ENCODE results near the gene PHF21B.

DNA sequence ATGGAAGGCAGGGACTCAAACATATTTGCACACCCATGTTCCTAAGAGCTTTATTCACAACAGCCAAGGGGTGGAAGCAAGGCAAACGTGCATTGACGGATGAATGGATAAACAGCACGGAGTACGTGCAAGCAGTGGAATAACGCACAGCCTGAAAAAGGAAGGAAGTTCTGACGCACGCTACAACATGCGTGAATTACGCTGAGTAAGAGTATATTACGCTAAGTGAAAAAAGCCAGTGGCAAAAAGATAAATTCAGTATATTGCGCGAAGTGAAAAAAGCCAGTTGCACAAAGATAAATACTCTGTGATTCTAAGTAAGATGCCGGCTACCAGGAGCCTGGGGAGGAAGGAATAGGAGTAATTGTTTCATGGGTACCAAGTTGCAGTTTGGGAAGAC lies 19.5 kb downstream of the PHF21B start:
- TF ChIP-seq, protein P1, sequence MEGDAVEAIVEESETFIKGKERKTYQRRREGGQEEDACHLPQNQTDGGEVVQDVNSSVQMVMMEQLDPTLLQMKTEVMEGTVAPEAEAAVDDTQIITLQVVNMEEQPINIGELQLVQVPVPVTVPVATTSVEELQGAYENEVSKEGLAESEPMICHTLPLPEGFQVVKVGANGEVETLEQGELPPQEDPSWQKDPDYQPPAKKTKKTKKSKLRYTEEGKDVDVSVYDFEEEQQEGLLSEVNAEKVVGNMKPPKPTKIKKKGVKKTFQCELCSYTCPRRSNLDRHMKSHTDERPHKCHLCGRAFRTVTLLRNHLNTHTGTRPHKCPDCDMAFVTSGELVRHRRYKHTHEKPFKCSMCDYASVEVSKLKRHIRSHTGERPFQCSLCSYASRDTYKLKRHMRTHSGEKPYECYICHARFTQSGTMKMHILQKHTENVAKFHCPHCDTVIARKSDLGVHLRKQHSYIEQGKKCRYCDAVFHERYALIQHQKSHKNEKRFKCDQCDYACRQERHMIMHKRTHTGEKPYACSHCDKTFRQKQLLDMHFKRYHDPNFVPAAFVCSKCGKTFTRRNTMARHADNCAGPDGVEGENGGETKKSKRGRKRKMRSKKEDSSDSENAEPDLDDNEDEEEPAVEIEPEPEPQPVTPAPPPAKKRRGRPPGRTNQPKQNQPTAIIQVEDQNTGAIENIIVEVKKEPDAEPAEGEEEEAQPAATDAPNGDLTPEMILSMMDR (conservative IDR thresholded peaks at IDR 0.05 in 1 of 2, IDR thresholded peaks at IDR 0.05 in 1 of 2; ENCODE audit: extremely low read depth in 1 of 2, insufficient read depth in 1 of 2, low read depth in 1 of 2, low read length in 2 of 2), result no peak
- TF ChIP-seq EZH2 (IDR thresholded peaks at IDR 0.05; ENCODE audit: borderline replicate concordance, low read length), result no peak
